Testis (tissue), 3 donors: Measurements from ENCODE around the gene GNA15. TPM values are rescaled to one million over a fixed set of nuclear protein-coding genes. Genes with fewer than 3 reads are reported as not detected.

Experiments used
- DNase-seq: peaks from one replicate; pipeline ENCODE4 v3.0.0-alpha.2; 2019
- H3K27ac ChIP-seq, 2 donors: fragments of 200-600 bp; sonication (generic); one replicate each; pipeline ENCODE4 v1.5.1; 2019
- H3K27me3 ChIP-seq: fragments of 200-600 bp; sonication (generic); one replicate; pipeline ENCODE4 v1.5.1; 2019
- H3K36me3 ChIP-seq: fragments of 200-600 bp; sonication (generic); one replicate; pipeline ENCODE4 v1.5.1; 2017; ENCODE audit warnings: low read depth; ENCODE audit errors: missing control alignments
- H3K4me1 ChIP-seq: fragments of 200-600 bp; sonication (generic); one replicate; pipeline ENCODE4 v1.5.1; 2019
- H3K4me3 ChIP-seq, 2 donors: fragments of 200-600 bp; sonication (generic); one replicate each; pipeline ENCODE4 v1.5.1; 2017 to 2019
- H3K9me3 ChIP-seq: fragments of 200-600 bp; sonication (generic); one replicate; pipeline ENCODE4 v1.5.1; 2017
- POLR2A ChIP-seq: fragments of 450-650 bp; IDR thresholded peaks from one replicate; pipeline ENCODE4 v1.6.1; 2017; ENCODE audit warnings: antibody characterized with exemption, mild to moderate bottlenecking, moderate library complexity
- WGBS, 2 donors: methylation state at CpG; one replicate each; pipeline ENCODE4 v1.1.5; 2018; 5-methylcytosine and 5-hydroxymethylcytosine counted together
- intact Hi-C: fragments of 100-400 bp; cut with DNase I; formaldehyde crosslinking; loops from one replicate; pipeline ENCODE4 v1.15.1; 2023; ENCODE audit warnings: low total_unique reads
- polyA plus RNA-seq: library from polyadenylated mRNA; stranded (reverse); fragments of 350-450 nt; fragmentation: Illumina TruSeq; extraction: RNeasy Lipid Tissue Mini Kit (QIAGEN cat#74804); gene quantifications from one replicate; pipeline ENCODE4 v1.2.3, GENCODE V29; 2014; ENCODE audit warnings: low read depth, low replicate concordance; ENCODE audit not compliant: insufficient read depth
- total RNA-seq, 2 donors: library from RNA; depleted of rRNA; stranded (reverse); fragments of >200 nt; gene quantifications; one replicate each; pipeline ENCODE4 v1.2.3, GENCODE V29; 2016
- TF ChIP-seq, protein P1 (sequence below), 3 experiments: fragments of 450-650 bp in 2 of 3; fragments of 200-600 bp in 1 of 3; sonication (generic) in 1 of 3; IDR thresholded peaks; one replicate each; pipeline ENCODE4 v1.5.1; 2016 to 2019; ENCODE audit warnings: antibody characterized with exemption in 3 of 3, mild to moderate bottlenecking in 2 of 3, moderate library complexity in 1 of 3

GNA15 gene
- total and polyA plus RNA-seq, 3 donors from 2014 or later = 2.5 to 4.0 (median 3.6) TPM

DNA sequence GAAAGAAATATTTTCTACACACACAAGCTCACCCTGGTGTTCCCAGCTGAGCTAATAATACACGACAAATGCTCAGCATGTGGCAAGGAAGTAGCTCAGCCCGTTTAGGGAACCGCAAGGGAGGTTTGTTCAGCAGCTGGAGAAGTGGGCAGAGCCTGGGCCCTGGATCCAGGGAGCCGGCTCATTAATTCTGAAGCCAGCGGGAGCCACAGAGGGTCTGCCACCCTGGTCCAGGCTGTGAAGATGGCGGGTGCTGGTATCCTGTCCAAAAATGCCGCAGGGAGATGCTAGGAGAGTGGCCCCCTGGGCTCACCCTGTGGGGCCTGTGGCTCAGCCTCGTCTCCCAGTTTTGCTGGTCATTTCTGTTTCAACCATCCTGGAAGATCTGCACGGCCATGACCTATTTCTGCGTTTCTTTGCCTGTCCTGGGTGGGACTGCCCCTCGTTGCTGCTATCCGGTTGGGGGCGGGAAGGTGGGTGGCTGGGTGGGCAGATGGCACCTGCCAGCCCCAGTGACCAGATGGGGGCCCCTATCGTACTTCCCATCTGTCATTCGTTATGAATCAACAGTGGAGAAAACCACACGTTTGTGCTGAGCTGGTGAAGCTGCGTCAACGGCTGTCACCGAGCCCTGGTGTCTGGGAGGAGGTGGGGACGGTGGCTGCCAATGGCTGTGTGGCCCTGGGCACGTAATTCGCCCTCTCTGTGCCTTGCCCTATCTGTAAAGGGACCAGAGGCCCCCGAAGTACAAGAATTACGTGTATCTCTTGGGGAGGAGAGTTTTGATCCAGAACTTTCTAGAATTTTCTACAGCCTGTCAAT is 2.7 kb upstream of the GNA15 start:
- Histone ChIP-seq H3K27me3 (no peaks in the 10 kb centered on the region), H3K36me3 (no peaks in the 10 kb centered on the region), H3K9me3 (no peaks in the 10 kb centered on the region), H3K4me1 (peaks cover 3% of the 10 kb centered on the region), H3K27ac (peak overlapping the region; percentile 29 to 72), H3K4me3 (no peak overlapping the region)
- intact Hi-C loops = no loop called here
- no peak for DNase-seq
- WGBS, 2 donors = 69 to 76% methylated on average over 22 to 24 of the region's 24 CpGs
- TF ChIP-seq, protein P1, sequence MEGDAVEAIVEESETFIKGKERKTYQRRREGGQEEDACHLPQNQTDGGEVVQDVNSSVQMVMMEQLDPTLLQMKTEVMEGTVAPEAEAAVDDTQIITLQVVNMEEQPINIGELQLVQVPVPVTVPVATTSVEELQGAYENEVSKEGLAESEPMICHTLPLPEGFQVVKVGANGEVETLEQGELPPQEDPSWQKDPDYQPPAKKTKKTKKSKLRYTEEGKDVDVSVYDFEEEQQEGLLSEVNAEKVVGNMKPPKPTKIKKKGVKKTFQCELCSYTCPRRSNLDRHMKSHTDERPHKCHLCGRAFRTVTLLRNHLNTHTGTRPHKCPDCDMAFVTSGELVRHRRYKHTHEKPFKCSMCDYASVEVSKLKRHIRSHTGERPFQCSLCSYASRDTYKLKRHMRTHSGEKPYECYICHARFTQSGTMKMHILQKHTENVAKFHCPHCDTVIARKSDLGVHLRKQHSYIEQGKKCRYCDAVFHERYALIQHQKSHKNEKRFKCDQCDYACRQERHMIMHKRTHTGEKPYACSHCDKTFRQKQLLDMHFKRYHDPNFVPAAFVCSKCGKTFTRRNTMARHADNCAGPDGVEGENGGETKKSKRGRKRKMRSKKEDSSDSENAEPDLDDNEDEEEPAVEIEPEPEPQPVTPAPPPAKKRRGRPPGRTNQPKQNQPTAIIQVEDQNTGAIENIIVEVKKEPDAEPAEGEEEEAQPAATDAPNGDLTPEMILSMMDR (IDR thresholded peaks at IDR 0.05) = no peak
- no peak for TF ChIP-seq POLR2A

DNA sequence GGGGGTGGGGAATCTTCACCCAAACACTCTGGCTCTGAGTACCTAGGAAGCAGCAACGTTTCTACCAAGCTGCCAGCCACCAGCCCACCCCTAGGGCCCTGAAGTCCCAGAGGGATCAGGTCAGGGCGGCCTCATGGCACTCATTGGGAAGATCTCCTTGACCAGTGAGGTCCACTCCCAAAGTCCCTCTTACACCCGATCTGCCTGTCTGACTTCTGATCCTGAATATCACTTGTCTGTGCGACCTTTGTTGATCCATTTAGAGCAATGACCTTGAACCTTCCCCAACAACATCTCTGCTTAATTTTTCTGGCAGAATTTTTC is 2.1 kb upstream of the GNA15 start:
- Histone ChIP-seq H3K36me3 (no peaks in the 10 kb centered on the region), H3K27me3 (no peaks in the 10 kb centered on the region), H3K4me3 (no peak overlapping the region), H3K9me3 (no peaks in the 10 kb centered on the region), H3K4me1 (peaks cover 3% of the 10 kb centered on the region), H3K27ac (peak overlapping the region; percentile 29 to 72)
- WGBS, 2 donors = 68 to 70% methylated on average over 4 of the region's 4 CpGs
- intact Hi-C loops = no loop called here
- no peak for TF ChIP-seq POLR2A
- no peak for DNase-seq

DNA sequence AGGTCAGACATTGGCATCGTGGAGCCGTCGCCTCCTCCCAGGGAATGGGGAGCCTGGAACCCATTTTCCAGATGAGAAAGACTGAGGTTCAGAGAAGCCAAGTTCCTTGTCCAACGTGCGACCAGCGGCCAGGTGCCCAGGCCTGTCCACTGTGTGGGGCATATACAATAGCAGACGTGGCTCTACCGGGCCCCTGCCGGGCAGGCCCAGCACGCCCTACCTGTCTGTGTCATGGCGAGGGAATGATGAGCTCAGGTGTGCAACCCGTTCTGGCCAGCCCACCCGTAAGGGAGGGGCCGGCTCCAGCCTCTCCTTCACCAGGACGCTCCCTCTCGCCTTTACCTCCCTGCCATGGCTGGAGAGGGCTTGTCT is 837 bp downstream of the GNA15 start:
- H3K4me3 ChIP-seq = peak overlapping the region in 1 of 2 donors; percentile 20
- H3K27ac ChIP-seq = peak overlapping the region in 1 of 2 donors; percentile 50
- no peaks in the 10 kb centered on the region for H3K36me3 ChIP-seq
- no peak for TF ChIP-seq POLR2A
- TF ChIP-seq, protein P1 (IDR thresholded peaks at IDR 0.05) = no peak
- H3K9me3 ChIP-seq = no peaks in the 10 kb centered on the region
- intact Hi-C loops = no loop called here
- H3K4me1 ChIP-seq = peaks cover 3% of the 10 kb centered on the region
- WGBS, 2 donors = 70 to 81% methylated on average over 7 to 16 of the region's 16 CpGs
- DNase-seq = no peak
- no peaks in the 10 kb centered on the region for H3K27me3 ChIP-seq

DNA sequence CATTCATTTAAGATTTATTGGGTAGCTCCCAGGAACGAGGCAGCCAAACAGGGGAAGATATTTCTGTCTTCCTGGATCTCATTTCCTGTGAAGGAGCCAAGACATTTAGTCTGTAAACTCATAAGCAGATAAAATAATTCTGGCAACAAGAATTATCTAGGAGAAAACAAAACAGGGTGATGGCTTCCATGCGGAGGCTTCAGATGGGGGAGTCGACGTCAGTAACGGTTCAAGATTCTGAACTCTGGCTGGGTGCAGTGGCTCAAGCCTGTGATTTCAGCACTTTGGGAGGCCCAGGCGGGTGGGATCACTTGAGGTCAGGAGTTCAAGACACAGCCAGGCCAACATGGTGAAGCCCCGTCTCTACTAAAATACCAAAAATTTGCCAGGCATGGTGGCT is 1.3 kb downstream of the GNA15 start:
- H3K36me3 ChIP-seq = no peaks in the 10 kb centered on the region
- TF ChIP-seq POLR2A = no peak
- TF ChIP-seq, protein P1 (IDR thresholded peaks at IDR 0.05) = no peak
- intact Hi-C loops = no loop called here
- H3K27ac ChIP-seq = peak overlapping the region in 1 of 2 donors; percentile 50
- no peaks in the 10 kb centered on the region for H3K27me3 ChIP-seq
- no peak overlapping the region for H3K4me3 ChIP-seq
- no peak for DNase-seq
- H3K9me3 ChIP-seq = no peaks in the 10 kb centered on the region
- H3K4me1 ChIP-seq = peaks cover 3% of the 10 kb centered on the region
- WGBS, 2 donors = 30 to 42% methylated on average over 7 of the region's 7 CpGs

DNA sequence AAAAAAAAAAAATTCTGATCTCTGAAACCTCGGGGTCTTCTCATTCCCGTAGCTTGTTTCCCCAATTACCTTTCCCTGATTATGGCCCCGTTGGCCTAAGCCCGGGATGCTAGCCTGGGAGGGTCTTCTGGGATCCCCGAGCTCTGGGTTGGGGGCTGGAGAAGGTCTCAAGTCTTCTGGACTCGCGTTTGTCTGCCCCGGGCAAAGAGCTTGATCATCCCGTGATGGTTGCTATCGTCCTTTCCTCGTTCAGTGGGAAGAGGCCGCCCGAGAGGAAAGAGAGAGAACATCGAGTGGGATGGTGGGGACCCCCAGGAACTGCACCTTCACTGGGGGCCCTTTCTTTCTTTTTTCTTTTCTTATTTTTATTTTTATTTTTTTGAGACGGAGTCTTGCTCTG is 2.4 kb downstream of the GNA15 start:
- 85 to 87% methylated on average over 15 of the region's 15 CpGs for WGBS, 2 donors
- H3K4me1 ChIP-seq = peaks cover 3% of the 10 kb centered on the region
- intact Hi-C loops = no loop called here

More for the DNA sequence above, 2.4 kb downstream of the GNA15 start:
- DNase-seq = no peak
- no peak overlapping the region for H3K4me3 ChIP-seq
- H3K27ac ChIP-seq = no peak overlapping the region
- no peak for TF ChIP-seq POLR2A
- TF ChIP-seq, protein P1 (IDR thresholded peaks at IDR 0.05) = no peak
- H3K9me3 ChIP-seq = no peaks in the 10 kb centered on the region
- H3K36me3 ChIP-seq = no peaks in the 10 kb centered on the region
- no peaks in the 10 kb centered on the region for H3K27me3 ChIP-seq
